ENCODE data around the gene TOMM40L.

DNA sequence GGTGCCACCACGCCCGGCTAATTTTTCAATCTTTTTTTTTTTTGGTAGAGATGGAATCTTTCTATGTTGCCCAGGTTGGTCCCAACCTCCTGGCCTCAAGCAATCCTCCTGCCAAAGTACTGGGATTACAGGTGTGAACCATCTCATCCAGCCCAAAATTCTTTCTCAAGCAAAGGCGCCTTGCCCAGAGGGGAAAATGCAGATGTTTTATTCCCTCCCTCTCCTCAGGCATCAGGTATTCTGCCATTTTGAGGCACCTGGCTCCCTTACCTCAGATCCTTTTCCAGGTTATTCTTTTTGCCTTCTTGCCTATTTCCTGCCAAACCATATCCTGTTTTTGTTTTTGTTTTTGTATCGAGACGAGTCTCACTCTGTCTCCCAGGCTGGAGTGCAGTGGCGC is 37.5 kb upstream of the TOMM40L start:
- TF ChIP-seq, protein P1, sequence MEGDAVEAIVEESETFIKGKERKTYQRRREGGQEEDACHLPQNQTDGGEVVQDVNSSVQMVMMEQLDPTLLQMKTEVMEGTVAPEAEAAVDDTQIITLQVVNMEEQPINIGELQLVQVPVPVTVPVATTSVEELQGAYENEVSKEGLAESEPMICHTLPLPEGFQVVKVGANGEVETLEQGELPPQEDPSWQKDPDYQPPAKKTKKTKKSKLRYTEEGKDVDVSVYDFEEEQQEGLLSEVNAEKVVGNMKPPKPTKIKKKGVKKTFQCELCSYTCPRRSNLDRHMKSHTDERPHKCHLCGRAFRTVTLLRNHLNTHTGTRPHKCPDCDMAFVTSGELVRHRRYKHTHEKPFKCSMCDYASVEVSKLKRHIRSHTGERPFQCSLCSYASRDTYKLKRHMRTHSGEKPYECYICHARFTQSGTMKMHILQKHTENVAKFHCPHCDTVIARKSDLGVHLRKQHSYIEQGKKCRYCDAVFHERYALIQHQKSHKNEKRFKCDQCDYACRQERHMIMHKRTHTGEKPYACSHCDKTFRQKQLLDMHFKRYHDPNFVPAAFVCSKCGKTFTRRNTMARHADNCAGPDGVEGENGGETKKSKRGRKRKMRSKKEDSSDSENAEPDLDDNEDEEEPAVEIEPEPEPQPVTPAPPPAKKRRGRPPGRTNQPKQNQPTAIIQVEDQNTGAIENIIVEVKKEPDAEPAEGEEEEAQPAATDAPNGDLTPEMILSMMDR (IDR thresholded peaks at IDR 0.05) = no peak
- TF ChIP-seq EP300 (IDR thresholded peaks at IDR 0.05) (no peak), POLR2A (IDR thresholded peaks at IDR 0.05; ENCODE audit: low read depth) (no peak), POLR2AphosphoS5 (IDR thresholded peaks at IDR 0.05) (no peak)

All from esophagus muscularis mucosa (tissue), 4 donors.